GM18526 (cell line): Measurements from ENCODE around the gene ARHGDIB.
A peak's percentile ranks its signal among the peaks of the same experiment; 100 is the strongest.

Experiments
- POLR2A ChIP-seq: IDR thresholded peaks from 3 replicates; pipeline ENCODE4 v1.6.1; 2011; ENCODE audit not compliant: insufficient read length; ENCODE audit errors: extremely low read depth

The ARHGDIB gene

GRCh38 chr12:14950982-14951746 lies 10.2 kb downstream of the ARHGDIB start:
- no peak for TF ChIP-seq POLR2A

- no peak for TF ChIP-seq POLR2A
These were observed 11.0 kb downstream of the ARHGDIB start for GRCh38 chr12:14950421-14950820.

- no peak for TF ChIP-seq POLR2A
These were observed 11.8 kb downstream of the ARHGDIB start for GRCh38 chr12:14949631-14950030.

GRCh38 chr12:14948672-14949071 lies 12.7 kb downstream of the ARHGDIB start:
- TF ChIP-seq POLR2A: peak; percentile 54

- TF ChIP-seq POLR2A: no peak
These were observed 14.5 kb downstream of the ARHGDIB start for GRCh38 chr12:14946861-14947260.

- TF ChIP-seq POLR2A: no peak
These were observed 15.2 kb downstream of the ARHGDIB start for GRCh38 chr12:14946162-14946561.

GRCh38 chr12:14942196-14942931 lies 19.0 kb downstream of the ARHGDIB start:
- no peak for TF ChIP-seq POLR2A

GRCh38 chr12:14941369-14941768 lies 20.0 kb downstream of the ARHGDIB start:
- no peak for TF ChIP-seq POLR2A

GRCh38 chr12:14938301-14938700 lies 23.1 kb downstream of the ARHGDIB start, which contains the start of gene ERP27:
Gene ERP27, minus strand, starts transcription at chr12:14938537. Its CDS starts 29 bp downstream, at chr12:14938508.
- no peak for TF ChIP-seq POLR2A

GRCh38 chr12:14937689-14938088 lies 23.7 kb downstream of the ARHGDIB start:
- no peak for TF ChIP-seq POLR2A

GRCh38 chr12:14937014-14937413 lies 24.4 kb downstream of the ARHGDIB start:
- TF ChIP-seq POLR2A: no peak

GRCh38 chr12:14936224-14936861 lies 25.1 kb downstream of the ARHGDIB start:
- no peak for TF ChIP-seq POLR2A

- TF ChIP-seq POLR2A: no peak
These were observed 26.4 kb downstream of the ARHGDIB start for GRCh38 chr12:14935031-14935430.

- TF ChIP-seq POLR2A: no peak
These were observed 26.9 kb downstream of the ARHGDIB start for GRCh38 chr12:14934511-14934910.

GRCh38 chr12:14931791-14932560 lies 29.4 kb downstream of the ARHGDIB start:
- TF ChIP-seq POLR2A: no peak
